SK-N-SH treated with all-trans-retinoic acid at 6 μM for 48 hours (cell line): ENCODE results near the gene ARFGEF3.

Experiments
- ATAC-seq: fragments of 200-7000 bp; cut with Tn5 transposase; 3 replicates; pipeline ENCODE4 v1.9.1; 2020; ENCODE audit warnings: mild to moderate bottlenecking, moderate library complexity
- BACH2 ChIP-seq: fragments of 250-450 bp; sonication (Bioruptor Pico); IDR thresholded peaks from 2 replicates; pipeline ENCODE4 v1.9.0; 2021; ENCODE audit warnings: mild to moderate bottlenecking, borderline replicate concordance
- CSDC2 ChIP-seq: fragments of 250-450 bp; sonication (Bioruptor Pico); IDR thresholded peaks from 2 replicates; pipeline ENCODE4 v1.5.0; 2020; ENCODE audit warnings: mild to moderate bottlenecking, moderate library complexity
- GLIS3 ChIP-seq: fragments of 250-450 bp; sonication (Bioruptor Pico); IDR thresholded peaks from 2 replicates; pipeline ENCODE4 v1.5.0; 2020; ENCODE audit warnings: mild to moderate bottlenecking, moderate library complexity
- ISL1 ChIP-seq: fragments of 250-450 bp; sonication (Bioruptor Pico); IDR thresholded peaks from 2 replicates; pipeline ENCODE4 v2.1.2; 2022; ENCODE audit warnings: mild to moderate bottlenecking, moderate library complexity
- OSR1 ChIP-seq: fragments of 250-450 bp; sonication (Bioruptor Pico); IDR thresholded peaks from 2 replicates; pipeline ENCODE4 v1.8.0; 2022; ENCODE audit warnings: moderate library complexity, mild to moderate bottlenecking, inconsistent platforms
- PPARA ChIP-seq: fragments of 250-450 bp; sonication (Bioruptor Pico); IDR thresholded peaks from 2 replicates; pipeline ENCODE4 v1.5.0; 2020; ENCODE audit warnings: mild to moderate bottlenecking, borderline replicate concordance
- RARB ChIP-seq: fragments of 250-450 bp; sonication (Bioruptor Pico); IDR thresholded peaks from 2 replicates; pipeline ENCODE4 v1.8.0; 2021; ENCODE audit warnings: mild to moderate bottlenecking, moderate library complexity
- SNAI2 ChIP-seq: fragments of 250-450 bp; sonication (Bioruptor Pico); IDR thresholded peaks from 2 replicates; pipeline ENCODE4 v1.5.0; 2020; ENCODE audit warnings: mild to moderate bottlenecking, moderate library complexity
- TCF4 ChIP-seq: fragments of 250-450 bp; sonication (Bioruptor Pico); IDR thresholded peaks from 2 replicates; pipeline ENCODE4 v1.8.0; 2021; ENCODE audit warnings: mild to moderate bottlenecking, moderate library complexity, borderline replicate concordance
- TOX ChIP-seq: fragments of 250-450 bp; sonication (Bioruptor Pico); IDR thresholded peaks from 2 replicates; pipeline ENCODE4 v1.8.0; 2021; ENCODE audit warnings: mild to moderate bottlenecking, moderate library complexity, borderline replicate concordance
- ZC3H10 ChIP-seq: fragments of 250-450 bp; sonication (Bioruptor Pico); IDR thresholded peaks from 2 replicates; pipeline ENCODE4 v1.5.1; 2021; ENCODE audit warnings: mild to moderate bottlenecking, moderate library complexity
- ZFP3 ChIP-seq: fragments of 250-450 bp; sonication (Bioruptor Pico); IDR thresholded peaks from 2 replicates; pipeline ENCODE4 v1.5.0; 2020; ENCODE audit warnings: mild to moderate bottlenecking, moderate library complexity
- ZFP30 ChIP-seq: fragments of 450-650 bp; formaldehyde crosslinking; IDR thresholded peaks from 2 replicates; pipeline ENCODE4 v1.5.0; 2022; ENCODE audit warnings: mild to moderate bottlenecking, moderate library complexity
- ZNF8 ChIP-seq: fragments of 450-650 bp; formaldehyde crosslinking; IDR thresholded peaks from 2 replicates; pipeline ENCODE4 v1.5.0; 2020; ENCODE audit warnings: mild to moderate bottlenecking, moderate library complexity
- TF ChIP-seq, protein P1 (sequence below): fragments of 250-450 bp; sonication (Bioruptor Pico); IDR thresholded peaks from 2 replicates; pipeline ENCODE4 v1.8.0; 2020; ENCODE audit warnings: mild to moderate bottlenecking, moderate library complexity, borderline replicate concordance
- TF ChIP-seq, protein P2 (sequence below): fragments of 250-450 bp; sonication (Bioruptor Pico); IDR thresholded peaks from 2 replicates; pipeline ENCODE4 v1.5.1; 2021; ENCODE audit warnings: mild to moderate bottlenecking, moderate library complexity
- TF ChIP-seq, protein P3 (sequence below): fragments of 250-450 bp; sonication (Bioruptor Pico); IDR thresholded peaks from 2 replicates; pipeline ENCODE4 v1.5.1; 2020; ENCODE audit warnings: low read depth, mild to moderate bottlenecking, moderate library complexity
- TF ChIP-seq, protein P4 (sequence below): fragments of 250-450 bp; sonication (Bioruptor Pico); IDR thresholded peaks from 2 replicates; pipeline ENCODE4 v1.5.0; 2020; ENCODE audit warnings: mild to moderate bottlenecking, moderate library complexity

Gene ARFGEF3

DNA sequence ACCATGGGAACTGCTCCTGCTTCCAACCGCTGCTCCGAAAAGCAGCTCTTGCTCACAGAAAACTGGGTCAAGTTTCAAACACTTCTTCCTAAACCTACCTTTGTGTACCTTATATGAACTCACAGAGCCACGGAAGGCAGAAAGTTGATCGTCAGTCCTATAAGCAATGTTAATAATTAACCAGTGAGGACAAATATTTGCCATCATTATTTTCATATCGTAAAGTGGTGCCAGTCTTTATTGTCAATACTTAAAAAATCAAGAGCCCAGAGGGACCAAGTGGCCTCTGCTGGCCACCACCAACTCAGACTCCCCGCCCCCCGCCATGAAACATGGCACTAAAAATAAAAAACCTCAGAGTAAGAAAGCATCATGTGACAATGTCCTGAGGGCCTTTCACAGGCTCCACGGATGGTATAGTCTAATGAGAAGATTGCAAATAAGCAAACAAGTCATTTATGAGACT, 65.6 kb downstream of the ARFGEF3 start:
- TF ChIP-seq PPARA (CRISPR knock-in tag) (no peak), ZC3H10 (no peak), TOX (CRISPR knock-in tag) (no peak)
- no peak for ATAC-seq

DNA sequence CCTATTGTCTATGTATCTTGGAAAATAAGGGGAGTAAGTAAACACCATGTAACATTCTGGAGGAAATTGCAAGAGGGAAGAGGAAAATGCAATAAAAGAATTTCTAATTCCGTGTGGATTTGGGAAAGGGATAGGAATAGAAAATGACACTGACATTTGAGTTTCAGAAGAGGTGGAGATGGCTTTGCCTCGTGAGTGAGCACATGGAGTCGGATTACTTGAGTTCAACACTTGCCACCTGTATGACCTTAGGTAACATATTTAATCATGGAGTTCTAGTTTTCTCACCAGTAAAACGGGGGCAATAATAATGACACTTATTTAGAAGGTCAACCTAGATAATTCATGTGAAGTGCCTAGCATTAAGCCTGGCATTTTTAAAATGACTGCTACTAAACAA, 67.3 kb downstream of the ARFGEF3 start:
- no peak for ATAC-seq
- TF ChIP-seq, protein P1, sequence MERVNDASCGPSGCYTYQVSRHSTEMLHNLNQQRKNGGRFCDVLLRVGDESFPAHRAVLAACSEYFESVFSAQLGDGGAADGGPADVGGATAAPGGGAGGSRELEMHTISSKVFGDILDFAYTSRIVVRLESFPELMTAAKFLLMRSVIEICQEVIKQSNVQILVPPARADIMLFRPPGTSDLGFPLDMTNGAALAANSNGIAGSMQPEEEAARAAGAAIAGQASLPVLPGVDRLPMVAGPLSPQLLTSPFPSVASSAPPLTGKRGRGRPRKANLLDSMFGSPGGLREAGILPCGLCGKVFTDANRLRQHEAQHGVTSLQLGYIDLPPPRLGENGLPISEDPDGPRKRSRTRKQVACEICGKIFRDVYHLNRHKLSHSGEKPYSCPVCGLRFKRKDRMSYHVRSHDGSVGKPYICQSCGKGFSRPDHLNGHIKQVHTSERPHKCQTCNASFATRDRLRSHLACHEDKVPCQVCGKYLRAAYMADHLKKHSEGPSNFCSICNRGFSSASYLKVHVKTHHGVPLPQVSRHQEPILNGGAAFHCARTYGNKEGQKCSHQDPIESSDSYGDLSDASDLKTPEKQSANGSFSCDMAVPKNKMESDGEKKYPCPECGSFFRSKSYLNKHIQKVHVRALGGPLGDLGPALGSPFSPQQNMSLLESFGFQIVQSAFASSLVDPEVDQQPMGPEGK (CRISPR knock-in tag) = no peak
- TF ChIP-seq ZNF8 (CRISPR knock-in tag) (no peak), OSR1 (CRISPR knock-in tag) (no peak), BACH2 (CRISPR knock-in tag) (no peak), SNAI2 (CRISPR knock-in tag) (no peak), ISL1 (CRISPR knock-in tag) (no peak), ZFP30 (CRISPR knock-in tag) (no peak), TCF4 (CRISPR knock-in tag) (no peak), GLIS3 (CRISPR knock-in tag) (no peak), ZC3H10 (no peak), RARB (no peak), ZFP3 (CRISPR knock-in tag) (no peak)
- TF ChIP-seq, protein P2, sequence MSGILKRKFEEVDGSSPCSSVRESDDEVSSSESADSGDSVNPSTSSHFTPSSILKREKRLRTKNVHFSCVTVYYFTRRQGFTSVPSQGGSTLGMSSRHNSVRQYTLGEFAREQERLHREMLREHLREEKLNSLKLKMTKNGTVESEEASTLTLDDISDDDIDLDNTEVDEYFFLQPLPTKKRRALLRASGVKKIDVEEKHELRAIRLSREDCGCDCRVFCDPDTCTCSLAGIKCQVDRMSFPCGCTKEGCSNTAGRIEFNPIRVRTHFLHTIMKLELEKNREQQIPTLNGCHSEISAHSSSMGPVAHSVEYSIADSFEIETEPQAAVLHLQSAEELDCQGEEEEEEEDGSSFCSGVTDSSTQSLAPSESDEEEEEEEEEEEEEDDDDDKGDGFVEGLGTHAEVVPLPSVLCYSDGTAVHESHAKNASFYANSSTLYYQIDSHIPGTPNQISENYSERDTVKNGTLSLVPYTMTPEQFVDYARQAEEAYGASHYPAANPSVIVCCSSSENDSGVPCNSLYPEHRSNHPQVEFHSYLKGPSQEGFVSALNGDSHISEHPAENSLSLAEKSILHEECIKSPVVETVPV (CRISPR knock-in tag) = no peak
- TF ChIP-seq, protein P3, sequence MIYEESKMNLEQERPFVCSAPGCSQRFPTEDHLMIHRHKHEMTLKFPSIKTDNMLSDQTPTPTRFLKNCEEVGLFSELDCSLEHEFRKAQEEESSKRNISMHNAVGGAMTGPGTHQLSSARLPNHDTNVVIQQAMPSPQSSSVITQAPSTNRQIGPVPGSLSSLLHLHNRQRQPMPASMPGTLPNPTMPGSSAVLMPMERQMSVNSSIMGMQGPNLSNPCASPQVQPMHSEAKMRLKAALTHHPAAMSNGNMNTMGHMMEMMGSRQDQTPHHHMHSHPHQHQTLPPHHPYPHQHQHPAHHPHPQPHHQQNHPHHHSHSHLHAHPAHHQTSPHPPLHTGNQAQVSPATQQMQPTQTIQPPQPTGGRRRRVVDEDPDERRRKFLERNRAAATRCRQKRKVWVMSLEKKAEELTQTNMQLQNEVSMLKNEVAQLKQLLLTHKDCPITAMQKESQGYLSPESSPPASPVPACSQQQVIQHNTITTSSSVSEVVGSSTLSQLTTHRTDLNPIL (CRISPR knock-in tag) = no peak

DNA sequence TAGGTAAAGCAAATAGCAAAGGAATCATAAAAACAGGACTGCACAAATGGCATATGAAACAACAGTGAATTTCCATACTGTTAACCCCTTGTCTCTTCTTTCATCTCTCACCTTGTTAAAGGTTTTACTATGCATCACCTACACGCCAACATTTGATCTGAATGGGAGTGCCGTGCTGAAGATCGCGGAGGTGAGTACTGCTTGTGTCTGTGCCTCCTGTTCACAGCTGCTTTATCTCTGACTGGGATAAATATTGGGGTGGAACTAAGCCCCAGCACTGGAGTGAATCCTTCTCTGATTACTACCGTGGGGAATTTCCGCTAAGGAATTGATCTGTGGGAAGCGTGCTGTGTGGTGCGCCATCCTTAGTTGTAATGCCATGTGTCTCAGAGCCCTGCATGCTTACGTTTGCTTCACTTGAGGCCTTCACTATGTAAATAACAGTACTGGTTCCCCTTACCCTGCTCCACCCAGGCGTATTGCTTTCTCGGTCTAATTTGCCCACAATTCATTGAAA, 68.0 kb downstream of the ARFGEF3 start:
- no peak for TF ChIP-seq ZC3H10
- TF ChIP-seq, protein P4, sequence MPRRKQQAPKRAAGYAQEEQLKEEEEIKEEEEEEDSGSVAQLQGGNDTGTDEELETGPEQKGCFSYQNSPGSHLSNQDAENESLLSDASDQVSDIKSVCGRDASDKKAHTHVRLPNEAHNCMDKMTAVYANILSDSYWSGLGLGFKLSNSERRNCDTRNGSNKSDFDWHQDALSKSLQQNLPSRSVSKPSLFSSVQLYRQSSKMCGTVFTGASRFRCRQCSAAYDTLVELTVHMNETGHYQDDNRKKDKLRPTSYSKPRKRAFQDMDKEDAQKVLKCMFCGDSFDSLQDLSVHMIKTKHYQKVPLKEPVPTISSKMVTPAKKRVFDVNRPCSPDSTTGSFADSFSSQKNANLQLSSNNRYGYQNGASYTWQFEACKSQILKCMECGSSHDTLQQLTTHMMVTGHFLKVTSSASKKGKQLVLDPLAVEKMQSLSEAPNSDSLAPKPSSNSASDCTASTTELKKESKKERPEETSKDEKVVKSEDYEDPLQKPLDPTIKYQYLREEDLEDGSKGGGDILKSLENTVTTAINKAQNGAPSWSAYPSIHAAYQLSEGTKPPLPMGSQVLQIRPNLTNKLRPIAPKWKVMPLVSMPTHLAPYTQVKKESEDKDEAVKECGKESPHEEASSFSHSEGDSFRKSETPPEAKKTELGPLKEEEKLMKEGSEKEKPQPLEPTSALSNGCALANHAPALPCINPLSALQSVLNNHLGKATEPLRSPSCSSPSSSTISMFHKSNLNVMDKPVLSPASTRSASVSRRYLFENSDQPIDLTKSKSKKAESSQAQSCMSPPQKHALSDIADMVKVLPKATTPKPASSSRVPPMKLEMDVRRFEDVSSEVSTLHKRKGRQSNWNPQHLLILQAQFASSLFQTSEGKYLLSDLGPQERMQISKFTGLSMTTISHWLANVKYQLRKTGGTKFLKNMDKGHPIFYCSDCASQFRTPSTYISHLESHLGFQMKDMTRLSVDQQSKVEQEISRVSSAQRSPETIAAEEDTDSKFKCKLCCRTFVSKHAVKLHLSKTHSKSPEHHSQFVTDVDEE = no peak
- no peak for TF ChIP-seq ZFP30 (CRISPR knock-in tag)
- no peak for TF ChIP-seq TCF4 (CRISPR knock-in tag)
- TF ChIP-seq, protein P1 (CRISPR knock-in tag) = no peak
- no peak for TF ChIP-seq CSDC2 (CRISPR knock-in tag)
- TF ChIP-seq, protein P2 (CRISPR knock-in tag) = no peak
- TF ChIP-seq ZNF8 (CRISPR knock-in tag) = no peak
- no peak for TF ChIP-seq BACH2 (CRISPR knock-in tag)
- ATAC-seq = no peak
